NCI-H2196 treated with DMSO at 0.1 percent for 48 hours (cell line): ENCODE results near the gene SLC16A2.
"Not testable (repeated sequence)": the region's sequence is repeated elsewhere in the genome, so short reads cannot be mapped to it uniquely, and the experiment has no call there.

Experiments used
- DNase-seq: peaks from one replicate; lab custom pipeline; 2025; ENCODE audit not compliant: unreplicated experiment; lab: John Stamatoyannopoulos, UW

The SLC16A2 gene

GRCh38 chrX:74445099-74445498 lies 23.8 kb downstream of the SLC16A2 start:
- DNase-seq: no peak

- DNase-seq: no peak
Measured at GRCh38 chrX:74446876-74447275, 25.6 kb downstream of the SLC16A2 start.

- DNase-seq: no peak
Measured at GRCh38 chrX:74448669-74449068, 27.4 kb downstream of the SLC16A2 start.

- no peak for DNase-seq
Measured at GRCh38 chrX:74449322-74449936, 28.1 kb downstream of the SLC16A2 start.

GRCh38 chrX:74449937-74450330 lies 28.6 kb downstream of the SLC16A2 start:
- no peak for DNase-seq

DNA sequence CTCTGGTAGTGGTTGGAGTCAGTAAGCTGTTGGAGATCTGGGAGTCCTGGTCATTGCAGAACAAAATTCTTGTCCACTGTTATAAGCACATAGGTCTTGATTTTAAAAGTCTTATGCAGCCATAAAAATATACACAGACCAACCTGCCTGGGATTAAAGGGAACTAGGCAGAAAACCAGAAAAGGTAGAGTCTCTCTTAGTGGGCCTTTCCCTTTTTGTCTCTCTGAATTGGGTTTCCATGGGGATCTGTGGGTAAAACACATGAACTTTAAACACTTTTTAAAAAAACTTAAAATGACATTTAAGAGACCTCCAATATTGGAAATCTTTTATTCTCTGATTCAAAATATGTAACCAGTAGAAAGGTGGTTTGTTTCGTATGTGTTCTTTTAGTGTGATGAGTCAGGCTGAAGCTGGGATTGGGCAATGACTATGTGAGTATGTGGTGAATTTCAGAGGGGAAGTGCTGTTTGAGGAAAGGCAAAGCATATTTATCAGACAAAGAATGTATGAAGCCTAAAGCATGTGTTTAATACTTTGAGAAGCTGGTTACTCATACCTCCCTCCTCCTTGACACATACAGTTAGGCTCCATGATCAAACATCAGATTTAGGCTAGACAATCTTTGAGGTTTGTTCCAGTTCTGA lies 29.6 kb downstream of the SLC16A2 start:
- DNase-seq: no peak

DNA sequence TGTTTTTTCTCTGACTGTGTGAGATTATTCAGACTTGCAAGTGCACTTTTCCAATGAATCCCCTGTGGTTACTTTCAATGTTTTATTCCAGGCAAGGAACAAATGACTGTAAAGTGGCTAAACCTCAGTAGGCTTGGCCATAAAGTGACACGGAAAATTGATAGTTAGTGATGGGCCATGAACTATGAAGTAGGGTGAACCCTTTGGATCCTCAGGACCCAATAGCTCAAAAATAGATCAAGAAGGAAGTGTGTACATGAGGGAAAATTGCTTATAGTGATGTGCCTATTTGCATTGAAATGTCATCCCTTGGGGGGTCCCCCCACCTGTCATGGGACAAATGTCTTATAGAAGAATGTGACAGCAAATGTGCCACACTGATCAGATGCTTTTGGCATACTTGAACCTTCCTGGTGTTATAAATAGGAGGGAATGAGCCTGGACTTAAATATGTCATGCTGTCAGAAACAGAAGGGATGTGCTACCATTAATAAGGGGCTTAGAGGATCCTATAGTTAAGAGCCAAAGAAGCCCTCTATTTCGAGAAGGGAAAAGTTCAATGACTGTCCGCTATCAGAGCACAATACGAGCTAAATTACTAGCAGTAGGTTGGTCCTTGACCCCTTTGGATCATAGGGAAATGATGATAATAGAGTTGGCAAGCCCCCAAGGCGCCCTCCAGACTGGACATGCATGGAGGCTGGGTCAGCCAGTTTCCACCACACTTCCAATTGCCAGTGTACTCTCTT lies 30.3 kb downstream of the SLC16A2 start:
- no peak for DNase-seq

- no peak for DNase-seq
Measured at GRCh38 chrX:74452199-74452481, 30.8 kb downstream of the SLC16A2 start.

DNA sequence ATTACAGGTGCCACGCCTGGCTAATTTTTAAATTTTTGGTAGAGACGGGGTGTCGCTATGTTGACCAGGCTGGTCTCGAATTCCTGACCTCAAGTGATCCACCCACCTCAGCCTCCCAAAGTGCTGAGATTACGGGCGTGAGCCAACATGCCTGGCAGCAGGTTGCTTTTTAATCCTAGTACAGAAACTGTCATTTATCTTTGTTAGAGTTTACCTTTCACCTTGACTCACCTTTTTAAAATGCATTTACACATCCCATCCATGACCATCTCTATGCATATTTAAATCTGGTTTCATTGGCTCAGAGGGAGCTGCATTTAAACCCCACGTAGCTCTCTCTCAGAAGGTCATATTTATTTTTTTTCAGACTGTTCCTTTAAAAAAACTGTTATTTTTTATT lies 31.9 kb downstream of the SLC16A2 start:
- no peak for DNase-seq

DNA sequence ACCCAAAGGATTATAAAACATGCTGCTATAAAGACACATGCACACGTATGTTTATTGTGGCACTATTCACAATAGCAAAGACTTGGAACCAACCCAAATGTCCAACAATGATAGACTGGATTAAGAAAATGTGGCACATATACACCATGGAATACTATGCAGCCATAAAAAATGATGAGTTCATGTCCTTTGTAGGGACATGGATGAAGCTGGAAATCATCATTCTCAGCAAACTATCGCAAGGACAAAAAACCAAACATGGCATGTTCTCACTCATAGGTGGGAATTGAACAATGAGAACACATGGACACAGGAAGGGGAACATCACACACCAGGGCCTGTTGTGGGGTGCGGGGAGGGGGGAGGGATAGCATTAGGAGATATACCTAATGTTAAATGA lies 32.9 kb downstream of the SLC16A2 start:
- DNase-seq: not testable (repeated sequence)

DNA sequence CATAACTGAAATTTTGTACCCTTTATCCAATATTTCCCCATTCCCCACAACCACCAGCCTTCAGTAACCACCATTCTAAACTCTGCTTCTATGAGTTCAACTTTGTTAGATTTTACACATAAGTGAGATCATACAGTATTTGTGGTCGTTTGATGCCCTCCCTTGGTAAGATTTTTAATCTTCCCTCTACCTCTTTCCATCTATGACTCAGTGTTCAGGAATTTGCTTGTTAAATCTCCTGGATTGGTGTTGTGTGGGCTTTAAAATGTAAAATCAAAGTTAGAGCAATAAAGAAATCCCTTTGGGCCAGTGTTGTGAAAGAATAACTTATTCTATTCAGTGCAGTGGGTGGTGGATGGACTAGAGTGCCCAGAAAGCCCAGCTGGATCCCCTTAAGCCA lies 37.4 kb downstream of the SLC16A2 start:
- DNase-seq: no peak

- DNase-seq: no peak
Measured at GRCh38 chrX:74461384-74461783, 40.1 kb downstream of the SLC16A2 start.

DNA sequence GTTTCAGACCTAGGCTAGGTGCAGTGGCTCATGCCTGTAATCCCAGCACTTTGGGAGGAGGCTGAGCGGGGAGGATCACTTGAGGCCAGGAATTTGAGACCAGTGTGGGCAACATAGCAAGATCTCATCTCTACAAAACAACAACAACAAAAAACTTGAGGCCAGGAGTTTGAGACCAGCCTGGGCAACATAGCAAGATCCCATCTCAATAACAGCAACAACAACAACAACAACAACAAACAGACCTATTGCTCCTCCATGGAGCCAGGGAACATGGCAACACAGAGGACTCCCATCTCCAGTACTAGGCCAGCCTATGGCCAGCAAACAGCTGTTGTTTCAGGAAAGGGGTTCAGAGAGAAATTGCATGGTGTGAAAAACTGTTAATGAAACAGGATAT lies 43.4 kb downstream of the SLC16A2 start:
- DNase-seq: no peak

DNA sequence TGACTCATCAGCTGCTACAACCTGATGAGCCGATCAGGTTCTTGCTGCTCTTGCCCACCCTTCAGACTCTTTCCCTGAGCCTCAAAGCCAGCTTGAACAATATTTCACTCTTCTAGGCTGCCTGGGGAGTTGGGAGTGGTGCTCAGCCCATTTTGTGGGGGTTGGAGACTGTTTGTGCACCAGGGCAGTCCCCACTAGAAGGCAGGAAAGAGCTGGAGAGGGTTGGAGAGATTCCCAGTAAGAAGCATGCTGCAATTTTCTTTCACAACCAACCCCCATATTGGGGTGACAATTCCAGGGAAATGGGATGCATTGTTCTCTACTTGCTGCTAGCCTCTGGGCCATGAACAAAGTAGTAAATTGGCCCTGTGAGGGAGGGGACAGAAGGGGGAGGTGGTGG lies 44.1 kb downstream of the SLC16A2 start:
- no peak for DNase-seq

- DNase-seq: no peak
Measured at GRCh38 chrX:74467656-74468055, 46.4 kb downstream of the SLC16A2 start.

DNA sequence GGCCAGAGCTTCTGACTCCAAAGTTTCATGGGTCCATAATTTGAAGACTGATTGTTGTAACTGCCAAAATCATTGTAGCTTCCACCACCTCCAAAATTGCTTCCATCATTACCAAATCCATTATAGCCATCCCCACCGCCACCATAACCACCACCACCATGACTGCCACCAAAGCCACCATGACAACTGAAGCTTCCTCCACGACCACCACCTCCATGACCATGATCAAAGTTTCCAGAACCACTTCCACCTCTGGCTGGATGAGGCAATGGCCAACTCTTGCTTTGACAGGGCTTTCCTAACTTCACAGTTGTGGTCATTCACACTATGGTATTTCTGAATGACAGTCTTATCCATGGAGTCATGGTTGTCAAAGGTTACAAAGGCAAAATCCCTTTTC lies 51.8 kb downstream of the SLC16A2 start:
- DNase-seq: not testable (repeated sequence)

GRCh38 chrX:74490247-74490646 lies 69.0 kb downstream of the SLC16A2 start:
- DNase-seq: no peak

- DNase-seq: no peak
Measured at GRCh38 chrX:74492720-74493201, 71.5 kb downstream of the SLC16A2 start.

GRCh38 chrX:74493806-74494205 lies 72.5 kb downstream of the SLC16A2 start:
- DNase-seq: no peak

DNA sequence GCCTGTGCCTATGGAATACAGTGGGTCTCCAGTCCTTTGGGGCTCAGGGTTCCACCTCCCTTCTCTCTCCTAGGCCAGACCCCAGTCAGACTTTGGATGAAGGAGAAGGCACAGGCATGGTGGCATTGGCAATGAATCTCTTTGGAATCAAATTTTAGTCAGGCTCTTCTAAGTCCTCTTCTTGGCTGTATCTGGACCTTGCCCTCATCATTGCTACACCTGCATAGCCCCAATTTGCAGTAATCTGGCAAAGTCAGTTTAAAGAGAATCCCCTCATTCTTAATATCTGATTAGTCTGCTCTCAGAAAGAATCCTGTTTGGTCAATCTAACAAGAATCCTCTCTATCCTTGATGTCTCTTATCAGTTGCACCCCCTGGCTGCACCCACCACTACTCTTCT lies 77.6 kb downstream of the SLC16A2 start:
- no peak for DNase-seq

DNA sequence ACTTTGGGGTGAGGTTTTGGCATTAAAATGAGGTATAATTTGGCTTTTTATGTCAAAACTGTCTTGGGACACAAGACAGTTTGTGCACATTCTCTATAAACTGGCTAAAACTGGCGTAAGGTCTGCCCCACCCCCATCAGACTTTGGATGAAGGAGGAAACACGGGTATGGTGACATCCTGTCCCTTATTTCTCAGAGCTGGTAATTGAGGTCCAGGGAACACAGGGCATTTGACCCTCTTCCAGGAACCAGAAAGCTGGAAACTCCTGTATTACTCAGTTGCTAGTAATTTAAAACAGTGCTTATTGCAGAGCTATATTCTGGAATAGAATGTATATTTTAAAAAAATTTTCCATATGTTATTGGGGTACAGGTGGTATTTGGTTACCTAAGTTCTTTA lies 78.8 kb downstream of the SLC16A2 start:
- DNase-seq: no peak

- DNase-seq: no peak
Measured at GRCh38 chrX:74500555-74500954, 79.3 kb downstream of the SLC16A2 start.
